ENCODE measurements around the gene PADI2.

PADI2 gene

DNA sequence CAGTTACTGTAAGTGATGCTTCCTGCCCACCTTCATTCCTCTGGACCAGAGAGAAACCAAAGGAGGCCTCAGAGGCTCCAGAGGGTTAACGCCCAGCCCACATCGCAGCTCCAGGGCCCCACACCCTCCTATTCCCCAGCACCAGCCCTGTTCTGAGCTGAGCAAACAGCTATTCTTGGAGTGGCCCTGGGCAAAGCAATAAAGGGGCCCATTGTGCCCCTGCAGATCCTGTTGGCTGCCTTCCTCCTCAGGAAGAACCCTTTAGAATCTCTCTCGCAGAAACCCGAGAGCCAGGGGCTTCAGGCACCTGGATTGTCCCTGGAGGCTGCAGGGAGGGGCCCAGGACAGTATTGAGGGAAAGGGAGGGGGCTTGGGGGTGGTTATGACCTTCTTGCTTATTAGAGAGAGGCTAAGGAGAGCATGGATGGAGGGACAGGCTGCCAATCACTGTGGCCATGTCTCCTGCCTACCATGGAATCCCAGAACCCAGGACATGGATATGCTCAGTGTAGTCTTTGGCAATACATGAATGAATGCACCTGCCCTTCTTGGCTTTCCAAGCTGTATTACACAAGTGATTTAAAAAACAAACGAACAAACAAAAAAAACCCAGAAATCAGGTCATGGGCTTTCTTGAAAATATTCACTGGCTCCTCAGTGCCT, 9.2 kb downstream of the PADI2 start:
- no peak for DNase-seq (ENCODE audit: extremely low spot score)
- TF ChIP-seq, protein P1, sequence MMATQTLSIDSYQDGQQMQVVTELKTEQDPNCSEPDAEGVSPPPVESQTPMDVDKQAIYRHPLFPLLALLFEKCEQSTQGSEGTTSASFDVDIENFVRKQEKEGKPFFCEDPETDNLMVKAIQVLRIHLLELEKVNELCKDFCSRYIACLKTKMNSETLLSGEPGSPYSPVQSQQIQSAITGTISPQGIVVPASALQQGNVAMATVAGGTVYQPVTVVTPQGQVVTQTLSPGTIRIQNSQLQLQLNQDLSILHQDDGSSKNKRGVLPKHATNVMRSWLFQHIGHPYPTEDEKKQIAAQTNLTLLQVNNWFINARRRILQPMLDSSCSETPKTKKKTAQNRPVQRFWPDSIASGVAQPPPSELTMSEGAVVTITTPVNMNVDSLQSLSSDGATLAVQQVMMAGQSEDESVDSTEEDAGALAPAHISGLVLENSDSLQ (IDR thresholded peaks at IDR 0.05) = no peak
- TF ChIP-seq BHLHE40 (IDR thresholded peaks at IDR 0.05; ENCODE audit: borderline replicate concordance) = no peak
- TF ChIP-seq ZNF384 (IDR thresholded peaks at IDR 0.05) = no peak
- TF ChIP-seq L3MBTL2 (conservative IDR thresholded peaks at IDR 0.05) = no peak
- TF ChIP-seq FOXK2 (IDR thresholded peaks at IDR 0.05) = no peak
- TF ChIP-seq NFRKB (IDR thresholded peaks at IDR 0.05) = no peak
- TF ChIP-seq LEF1 (IDR thresholded peaks at IDR 0.05; ENCODE audit: borderline replicate concordance) = no peak
- no peak for TF ChIP-seq FOXM1 (IDR thresholded peaks at IDR 0.05; ENCODE audit: borderline replicate concordance)
- no peak for TF ChIP-seq FOXA1 (IDR thresholded peaks at IDR 0.05)
- no peak for TF ChIP-seq ELF4 (IDR thresholded peaks at IDR 0.05)
- no peak for TF ChIP-seq TARDBP (IDR thresholded peaks at IDR 0.05)
- no peak for TF ChIP-seq HDGF (IDR thresholded peaks at IDR 0.05; ENCODE audit: borderline replicate concordance)
- TF ChIP-seq SP1 (IDR thresholded peaks at IDR 0.05) = no peak
- TF ChIP-seq ARNT (IDR thresholded peaks at IDR 0.05) = no peak
- no peak for TF ChIP-seq SUZ12 (IDR thresholded peaks at IDR 0.05)
- no peak for TF ChIP-seq CTBP1 (IDR thresholded peaks at IDR 0.05; ENCODE audit: borderline replicate concordance)
- CTCF ChIA-PET = no interaction called here
- POLR2A ChIA-PET = no interaction called here

DNA sequence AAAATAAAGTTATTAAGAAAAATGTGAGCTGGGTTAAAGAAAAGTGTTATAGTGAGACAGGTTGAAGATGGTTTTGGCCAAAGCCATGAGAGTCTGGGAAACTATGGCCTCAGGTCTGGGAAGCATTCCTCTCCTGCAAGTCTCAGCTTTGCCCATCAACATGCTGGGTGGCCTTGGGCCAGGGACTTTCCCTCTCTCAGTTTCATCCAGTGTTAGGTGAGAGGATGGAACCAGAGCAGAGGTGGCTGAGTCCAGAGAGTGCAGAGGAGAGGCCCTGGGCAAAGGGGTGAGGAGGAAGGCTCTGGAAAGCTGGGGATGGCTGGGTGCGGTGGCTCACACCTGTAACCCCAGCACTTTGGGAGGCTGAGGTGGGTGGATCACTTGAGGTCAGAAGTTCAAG, 10.5 kb downstream of the PADI2 start:
- ChIA-PET CTCF (no interaction called here), POLR2A (no interaction called here)
- no peak for DNase-seq (ENCODE audit: extremely low spot score)
- no peak for TF ChIP-seq TARDBP (IDR thresholded peaks at IDR 0.05)
- no peak for TF ChIP-seq NFRKB (IDR thresholded peaks at IDR 0.05)
- TF ChIP-seq L3MBTL2 (conservative IDR thresholded peaks at IDR 0.05) = no peak
- TF ChIP-seq SUZ12 (IDR thresholded peaks at IDR 0.05) = no peak
- no peak for TF ChIP-seq FOXA1 (IDR thresholded peaks at IDR 0.05)
- TF ChIP-seq, protein P1 (IDR thresholded peaks at IDR 0.05) = no peak
- TF ChIP-seq CTBP1 (IDR thresholded peaks at IDR 0.05; ENCODE audit: borderline replicate concordance) = no peak
- no peak for TF ChIP-seq LEF1 (IDR thresholded peaks at IDR 0.05; ENCODE audit: borderline replicate concordance)
- TF ChIP-seq FOXK2 (IDR thresholded peaks at IDR 0.05) = no peak
- no peak for TF ChIP-seq BHLHE40 (IDR thresholded peaks at IDR 0.05; ENCODE audit: borderline replicate concordance)
- TF ChIP-seq HDGF (IDR thresholded peaks at IDR 0.05; ENCODE audit: borderline replicate concordance) = no peak
- no peak for TF ChIP-seq ELF4 (IDR thresholded peaks at IDR 0.05)

DNA sequence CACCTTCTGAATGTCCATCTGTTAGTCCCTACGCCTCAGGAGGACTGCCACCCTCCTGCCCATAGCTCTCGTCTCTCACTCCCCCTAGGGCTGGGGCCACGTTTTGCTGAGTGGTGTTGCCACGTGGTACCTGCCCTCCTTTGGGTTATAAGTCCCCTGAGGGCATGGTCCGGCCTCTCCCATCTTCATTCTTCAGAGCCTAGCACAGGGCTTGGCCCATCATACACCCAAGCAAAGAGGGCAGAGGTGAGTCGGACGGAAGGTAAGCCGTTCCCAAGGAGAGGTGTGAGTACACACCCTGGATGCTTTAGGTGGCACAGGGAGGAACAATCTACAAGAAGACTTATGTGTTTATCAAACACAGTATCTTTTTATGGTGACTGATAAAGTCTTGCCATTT, 10.9 kb downstream of the PADI2 start:
- ChIA-PET POLR2A (no interaction called here), CTCF (no interaction called here)
- DNase-seq (ENCODE audit: extremely low spot score) = no peak
- TF ChIP-seq ZNF384 (IDR thresholded peaks at IDR 0.05) (no peak), ELF4 (IDR thresholded peaks at IDR 0.05) (no peak), L3MBTL2 (conservative IDR thresholded peaks at IDR 0.05) (no peak), CTBP1 (IDR thresholded peaks at IDR 0.05; ENCODE audit: borderline replicate concordance) (no peak), FOXM1 (IDR thresholded peaks at IDR 0.05; ENCODE audit: borderline replicate concordance) (no peak), BHLHE40 (IDR thresholded peaks at IDR 0.05; ENCODE audit: borderline replicate concordance) (no peak), ARNT (IDR thresholded peaks at IDR 0.05) (no peak)
- TF ChIP-seq, protein P1 (IDR thresholded peaks at IDR 0.05) = no peak

DNA sequence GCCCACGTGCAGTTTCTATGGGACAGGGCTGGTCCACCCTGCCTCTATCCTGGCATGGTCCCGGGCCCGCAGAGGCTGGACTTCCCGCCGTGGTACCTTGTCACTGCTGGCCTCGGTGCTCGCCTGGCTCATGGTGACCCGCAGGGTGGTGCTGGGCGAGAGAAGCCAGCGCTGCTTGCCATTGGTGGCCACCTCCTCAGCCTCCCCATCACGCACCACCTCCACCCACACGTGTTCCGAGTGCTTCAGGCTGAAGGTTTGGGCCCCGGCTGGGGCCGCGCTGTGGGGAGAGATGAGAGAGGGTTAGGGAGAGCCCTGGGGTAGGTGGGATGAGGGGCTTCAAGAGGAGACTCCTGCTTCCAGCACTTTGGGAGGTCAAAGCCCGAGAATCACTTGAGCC, 14.5 kb downstream of the PADI2 start:
- TF ChIP-seq, protein P1 (IDR thresholded peaks at IDR 0.05) = no peak
- no peak for TF ChIP-seq SP1 (IDR thresholded peaks at IDR 0.05)
- no peak for TF ChIP-seq TARDBP (IDR thresholded peaks at IDR 0.05)
- TF ChIP-seq FOXK2 (IDR thresholded peaks at IDR 0.05) = no peak
- no peak for TF ChIP-seq ARNT (IDR thresholded peaks at IDR 0.05)
- TF ChIP-seq CTBP1 (IDR thresholded peaks at IDR 0.05; ENCODE audit: borderline replicate concordance) = no peak
- TF ChIP-seq FOXM1 (IDR thresholded peaks at IDR 0.05; ENCODE audit: borderline replicate concordance) = no peak
- TF ChIP-seq NFRKB (IDR thresholded peaks at IDR 0.05) = no peak
- no peak for TF ChIP-seq BHLHE40 (IDR thresholded peaks at IDR 0.05; ENCODE audit: borderline replicate concordance)
- TF ChIP-seq FOXA1 (IDR thresholded peaks at IDR 0.05) = no peak
- TF ChIP-seq L3MBTL2 (conservative IDR thresholded peaks at IDR 0.05) = no peak
- no peak for TF ChIP-seq HDGF (IDR thresholded peaks at IDR 0.05; ENCODE audit: borderline replicate concordance)
- no peak for TF ChIP-seq ZNF384 (IDR thresholded peaks at IDR 0.05)
- TF ChIP-seq ELF4 (IDR thresholded peaks at IDR 0.05) = no peak
- TF ChIP-seq LEF1 (IDR thresholded peaks at IDR 0.05; ENCODE audit: borderline replicate concordance) = no peak
- no peak for TF ChIP-seq SUZ12 (IDR thresholded peaks at IDR 0.05)
- no peak for DNase-seq (ENCODE audit: extremely low spot score)
- ChIA-PET POLR2A (no interaction called here), CTCF (interaction anchor here (0.7 kb wide), 1 partner anchor 38 kb away, joined by 3 read pairs; no protein-coding TSS in a partner anchor)

DNA sequence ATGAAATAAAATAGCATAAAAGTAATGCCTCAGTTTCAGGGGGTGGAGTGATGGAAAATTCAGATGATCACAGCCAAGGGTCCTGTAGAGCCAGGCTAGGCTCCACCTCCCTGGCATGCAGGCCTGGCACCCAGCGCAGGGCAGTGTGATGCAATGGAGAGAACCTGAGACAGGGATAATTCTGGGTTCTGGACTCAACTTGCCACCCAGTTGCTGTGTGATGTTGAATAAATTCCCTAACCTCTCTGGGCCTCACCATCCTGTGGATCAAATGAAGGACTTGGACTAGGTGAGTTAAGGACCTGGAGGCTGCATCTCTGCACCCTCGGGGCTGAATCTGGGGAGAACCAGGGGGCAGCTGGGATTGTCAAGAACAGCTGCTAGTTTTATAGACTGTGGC, 17.0 kb downstream of the PADI2 start:
- CTCF ChIA-PET = no interaction called here
- DNase-seq (ENCODE audit: extremely low spot score) = no peak
- TF ChIP-seq FOXM1 (IDR thresholded peaks at IDR 0.05; ENCODE audit: borderline replicate concordance) = no peak
- TF ChIP-seq, protein P1 (IDR thresholded peaks at IDR 0.05) = no peak
- TF ChIP-seq L3MBTL2 (conservative IDR thresholded peaks at IDR 0.05) = no peak
- no peak for TF ChIP-seq NFRKB (IDR thresholded peaks at IDR 0.05)
- TF ChIP-seq LEF1 (IDR thresholded peaks at IDR 0.05; ENCODE audit: borderline replicate concordance) = no peak
- POLR2A ChIA-PET = no interaction called here
